Effector CD8-positive, alpha-beta T cell (primary cell): ENCODE measurements around the gene NAA20.
"Not testable (repeated sequence)": the region's sequence is repeated elsewhere in the genome, so short reads cannot be mapped to it uniquely, and the experiment has no call there.

ENCODE experiments used
- DNase-seq: peaks from one replicate; lab custom pipeline; 2025; lab: John Stamatoyannopoulos, UW

NAA20 gene

DNA sequence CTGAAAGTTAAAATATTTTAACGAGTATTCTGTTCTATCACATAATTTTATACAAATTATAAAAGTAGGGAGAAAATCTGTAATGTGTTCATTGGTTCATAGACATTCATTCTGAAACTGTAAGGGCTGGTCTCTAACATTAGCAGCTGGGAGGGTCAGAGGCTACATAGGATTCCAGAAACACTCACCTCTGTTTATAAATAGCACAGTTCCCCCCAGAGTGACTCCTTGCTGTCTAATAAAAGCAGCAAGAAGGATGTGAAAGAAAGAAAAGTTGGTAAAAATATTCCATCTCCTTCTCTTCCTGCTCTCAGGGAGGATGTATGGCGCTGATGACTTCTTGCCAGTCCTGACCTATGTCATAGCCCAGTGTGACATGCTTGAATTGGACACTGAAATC, 25.3 kb upstream of the NAA20 start:
- no peak for DNase-seq

DNA sequence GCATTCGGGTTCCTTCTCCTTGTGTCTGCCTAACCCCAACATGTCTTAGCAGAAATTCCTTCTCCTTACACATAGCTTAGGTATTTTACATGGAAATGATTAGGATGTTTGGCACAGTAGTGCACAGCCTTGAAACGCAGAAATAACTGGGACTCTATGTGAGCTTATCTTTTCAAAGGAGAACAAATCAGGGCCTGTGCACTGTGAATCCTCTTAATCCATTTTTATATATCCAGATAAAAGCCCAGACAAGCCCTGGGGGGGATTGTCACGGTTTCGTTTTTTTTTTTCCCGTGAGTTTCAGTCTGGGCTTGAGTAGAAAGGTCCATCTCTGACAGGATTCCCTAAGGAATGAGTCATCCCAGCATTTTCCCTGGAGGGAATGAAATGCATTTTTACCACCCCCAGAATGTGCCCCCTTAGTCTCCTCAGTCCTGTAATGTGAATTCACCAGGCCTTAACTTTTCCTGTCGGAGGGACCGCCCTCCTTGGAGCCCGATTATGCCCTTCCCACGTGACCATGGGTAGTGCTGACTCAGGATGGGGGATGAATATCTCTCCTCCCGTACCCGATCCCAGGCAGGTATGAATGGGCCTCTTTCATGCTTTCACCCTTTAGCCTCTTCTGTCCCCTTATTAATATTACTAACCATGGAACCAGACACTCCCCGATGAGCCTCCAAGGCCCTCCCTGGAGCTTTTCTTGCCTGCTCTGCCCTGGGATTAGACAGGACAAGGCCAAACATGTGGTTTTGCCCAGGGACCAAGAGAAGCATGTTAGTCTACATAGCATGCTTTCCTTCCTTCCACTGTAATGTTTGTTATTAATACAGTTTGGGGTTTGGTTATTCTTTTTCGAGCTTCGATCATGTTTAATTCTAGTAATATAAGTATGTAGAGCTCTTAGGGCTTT, 23.9 kb upstream of the NAA20 start:
- no peak for DNase-seq

DNA sequence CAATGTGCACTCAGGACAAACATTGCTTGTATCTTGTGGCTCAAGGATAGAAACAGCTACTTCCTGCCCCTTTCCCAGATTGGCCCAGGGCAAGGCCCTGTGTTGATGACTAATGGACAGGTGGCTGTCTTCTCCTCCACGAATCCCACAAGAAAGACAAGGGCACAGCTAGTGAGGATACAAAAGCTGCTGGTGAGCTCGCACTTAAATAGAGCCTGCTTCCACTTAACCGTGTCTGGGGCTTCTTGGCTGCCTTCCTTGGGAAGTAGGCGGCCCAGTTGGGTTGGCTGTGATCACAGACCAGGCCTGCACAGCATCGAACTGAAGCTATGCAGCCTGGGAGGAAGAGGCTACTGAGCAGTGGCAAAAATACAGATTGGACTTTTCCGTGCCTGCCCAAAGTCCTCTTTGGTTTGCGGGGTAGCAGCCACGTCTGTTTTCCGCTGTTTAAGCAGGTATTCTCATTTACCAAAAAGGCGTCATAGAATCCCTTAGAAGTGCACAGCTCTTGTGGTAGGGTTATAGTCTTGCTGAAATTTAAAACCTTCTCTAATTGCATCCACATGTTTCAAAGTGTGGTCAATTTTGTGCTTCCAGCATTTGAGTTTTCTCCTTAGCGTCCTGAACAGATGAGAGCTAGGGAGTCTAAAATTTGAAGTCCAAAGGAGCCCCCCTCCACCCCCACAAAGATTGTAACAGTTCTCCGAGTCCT, 23.0 kb upstream of the NAA20 start:
- no peak for DNase-seq

DNA sequence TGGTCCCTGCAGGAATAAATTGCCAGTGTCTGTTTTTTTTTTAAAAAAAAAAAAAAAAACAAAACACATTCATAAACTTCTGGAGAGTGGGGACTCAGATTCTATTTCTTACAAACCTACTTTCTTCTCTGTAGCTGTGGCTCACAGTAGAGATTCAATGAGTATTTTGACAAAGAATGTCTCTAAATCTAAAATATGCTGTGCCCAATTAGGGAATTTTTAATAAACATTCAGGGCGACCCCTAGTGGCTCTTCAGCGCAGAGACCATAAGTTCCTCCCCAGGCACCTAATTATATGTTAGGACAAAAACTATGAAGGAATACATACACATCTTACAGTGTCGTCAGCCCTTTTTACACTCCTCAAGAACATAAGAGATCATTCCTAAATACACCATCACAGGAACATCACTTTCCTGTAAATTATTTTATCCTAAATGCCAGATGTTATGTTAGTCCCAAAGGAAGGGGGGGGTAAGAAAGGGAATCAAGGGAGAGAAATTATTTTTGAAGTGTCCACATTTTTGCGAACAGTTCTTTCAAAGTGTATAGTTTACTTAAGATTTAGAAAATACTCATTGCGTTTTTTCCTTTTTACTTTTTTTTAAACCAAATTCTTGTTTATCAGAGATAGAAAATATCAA, 21.8 kb upstream of the NAA20 start:
- DNase-seq = no peak

DNA sequence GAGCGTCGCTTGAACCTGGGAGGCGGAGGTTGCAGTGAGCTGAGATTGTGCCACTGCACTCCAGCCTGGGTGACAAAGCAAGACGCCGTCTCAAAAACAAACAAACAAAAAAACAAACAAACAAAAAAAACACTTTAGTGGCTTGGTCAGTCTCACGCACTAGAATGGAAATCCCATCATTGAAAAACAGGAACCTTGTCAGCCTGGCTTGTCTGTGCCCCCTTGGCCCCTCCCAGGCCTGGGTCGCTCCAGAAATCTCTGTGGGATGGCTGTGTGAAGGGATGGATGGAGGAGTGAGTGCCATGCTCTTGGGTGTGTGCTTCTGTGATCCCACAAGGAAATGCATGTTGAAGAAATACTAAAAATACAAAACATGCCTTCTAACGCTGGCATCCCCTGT, 20.9 kb upstream of the NAA20 start:
- DNase-seq = no peak

- no peak for DNase-seq
These were observed 20.2 kb upstream of the NAA20 start for GRCh38 chr20:19996917-19997316.

GRCh38 chr20:19998990-19999705, 18.0 kb upstream of the NAA20 start:
- no peak for DNase-seq

GRCh38 chr20:20000211-20000968, 16.8 kb upstream of the NAA20 start:
- DNase-seq = no peak

GRCh38 chr20:20002101-20002998, 14.8 kb upstream of the NAA20 start:
- no peak for DNase-seq

- DNase-seq = no peak
These were observed 13.9 kb upstream of the NAA20 start for GRCh38 chr20:20003031-20003954.

DNA sequence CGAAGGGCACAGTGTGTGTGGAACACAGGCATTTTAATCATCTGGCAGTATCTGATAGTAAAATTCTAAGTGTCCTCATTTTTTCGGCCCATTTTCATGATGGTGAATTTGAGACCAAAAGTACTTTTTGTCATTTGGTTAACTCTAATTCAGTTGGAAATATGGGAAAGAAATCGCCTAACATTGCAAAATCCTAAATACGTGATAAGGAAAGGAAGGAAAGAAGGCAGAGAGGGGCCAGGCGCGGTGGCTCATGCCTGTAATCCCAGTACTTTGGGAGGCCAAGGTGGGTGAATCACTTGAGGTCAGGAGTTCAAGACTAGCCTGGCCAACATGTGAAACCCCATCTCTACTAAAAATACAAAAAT, 13.2 kb upstream of the NAA20 start:
- not testable (repeated sequence) for DNase-seq

DNA sequence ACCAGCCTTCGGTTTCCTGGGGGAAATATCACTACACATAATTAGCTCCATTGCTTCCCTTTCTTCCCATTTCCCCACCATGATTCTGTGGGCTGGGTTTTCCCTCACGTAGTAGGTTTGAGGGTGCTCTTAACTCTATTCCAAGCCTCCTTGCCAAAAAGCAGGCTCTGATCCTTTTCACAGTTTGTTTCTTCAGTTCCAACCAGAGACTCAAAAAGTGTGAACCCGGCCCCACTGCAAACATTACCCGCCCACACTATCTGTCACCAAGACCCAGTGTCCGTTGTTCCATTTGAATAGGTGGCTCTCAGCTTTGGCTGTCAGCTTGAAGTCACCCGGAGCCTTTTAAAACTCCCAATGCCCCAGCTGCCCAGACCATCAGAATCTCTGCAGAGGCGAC, 11.8 kb upstream of the NAA20 start:
- no peak for DNase-seq

DNA sequence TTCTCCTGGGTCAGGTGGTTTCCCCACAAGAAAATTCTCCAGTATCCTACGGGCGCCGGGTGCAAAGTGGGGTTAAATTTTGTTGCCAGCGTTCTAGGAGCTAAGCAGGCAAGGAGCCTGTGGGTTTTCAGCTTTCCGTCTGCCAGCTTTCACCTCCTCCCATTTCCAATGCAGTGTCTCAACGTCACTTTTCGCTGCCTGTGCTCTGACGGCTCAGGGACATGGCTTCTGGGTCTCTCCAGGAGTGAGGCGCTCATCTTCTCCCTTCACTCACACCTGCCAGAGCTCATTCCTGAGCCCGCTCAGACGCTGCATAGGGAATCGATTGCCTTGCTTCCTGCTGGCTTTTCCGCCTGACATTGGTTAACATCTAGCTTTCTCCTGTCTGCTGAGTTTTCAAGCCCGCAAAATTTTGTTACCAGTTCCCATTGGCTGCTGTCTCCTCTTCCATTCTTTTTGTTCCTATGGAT, 7.3 kb upstream of the NAA20 start:
- DNase-seq = no peak

GRCh38 chr20:20010639-20011500, 6.3 kb upstream of the NAA20 start:
- DNase-seq = no peak

DNA sequence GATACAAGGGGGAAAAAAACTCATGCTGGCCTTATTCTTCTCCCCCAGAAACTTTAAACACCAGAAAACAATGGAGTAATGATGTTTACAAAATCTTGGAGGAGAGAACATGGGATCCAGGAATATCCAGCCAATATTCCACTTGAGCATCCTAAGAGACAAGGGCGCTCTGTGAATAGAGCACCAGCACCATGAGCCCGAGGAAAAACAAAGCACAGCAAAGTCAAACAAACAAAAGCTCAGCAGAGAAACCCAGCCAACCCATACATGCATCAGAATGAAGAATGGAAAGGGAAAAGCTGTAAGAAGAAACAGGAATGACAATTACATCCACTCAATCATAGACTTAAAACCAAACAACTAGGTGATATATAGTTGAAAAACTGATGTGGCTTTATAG, 4.6 kb upstream of the NAA20 start:
- no peak for DNase-seq

DNA sequence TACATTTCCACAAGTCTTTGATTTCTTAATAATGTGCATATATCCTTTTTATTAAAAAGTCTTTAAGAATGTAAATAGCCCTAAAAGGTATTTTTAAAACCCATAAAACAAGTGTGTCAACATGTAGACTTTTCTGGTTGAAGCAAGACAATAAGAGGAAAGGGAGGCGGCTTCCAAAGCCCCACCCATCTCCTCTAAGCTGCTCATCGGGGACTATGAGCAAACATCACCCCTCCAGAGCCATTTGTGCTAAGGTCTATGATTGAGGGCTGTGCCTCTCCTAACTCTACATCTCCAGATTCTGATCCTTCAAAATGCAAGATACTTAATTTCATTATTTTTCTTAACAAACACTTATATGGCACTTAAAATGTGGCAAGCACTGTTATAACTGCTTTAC, 2.5 kb upstream of the NAA20 start:
- DNase-seq = no peak

DNA sequence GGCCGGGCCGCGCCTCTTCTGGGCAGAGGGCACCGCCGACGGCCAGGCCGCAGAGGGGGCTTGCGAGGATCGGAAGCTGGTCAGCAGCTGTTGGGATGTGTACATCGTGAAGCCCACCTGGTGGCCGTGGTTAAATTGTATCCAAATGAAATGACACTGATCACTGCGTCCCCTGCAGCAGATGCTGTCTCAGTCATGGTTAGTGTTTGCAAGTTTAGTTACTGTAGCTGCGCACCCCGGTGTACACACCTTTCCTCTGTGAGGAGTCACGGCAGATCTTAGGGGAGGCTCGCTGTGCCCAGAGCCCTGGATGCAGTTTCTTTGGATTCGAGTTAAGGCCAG, 653 bp downstream of the NAA20 start:
- no peak for DNase-seq

DNA sequence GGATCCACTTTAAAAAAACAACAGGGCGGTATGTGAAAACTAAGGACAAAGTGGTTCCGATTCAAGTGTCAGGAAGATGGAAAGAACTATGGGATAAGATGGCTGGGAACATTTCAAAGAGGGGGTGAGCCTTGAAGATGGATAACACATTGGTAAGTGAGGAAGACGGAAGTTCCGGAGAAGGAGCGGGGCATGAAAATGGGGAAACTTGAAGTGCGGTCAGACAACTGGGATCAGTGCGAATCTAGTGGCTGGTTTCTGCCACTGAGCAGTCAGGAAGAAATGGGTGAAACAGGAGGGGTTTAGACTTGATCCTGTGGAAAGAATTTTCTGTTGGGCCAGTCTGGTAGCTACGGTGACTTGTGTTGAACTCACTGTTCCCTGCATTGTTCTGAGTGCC, 1.2 kb downstream of the NAA20 start:
- no peak for DNase-seq
